Colonic mucosa (tissue), 4 donors: ENCODE results near the gene NSMCE3. TPM values are rescaled to one million over a fixed set of nuclear protein-coding genes. Genes with fewer than 3 reads are reported as not detected.

ENCODE experiments used
- DNase-seq: peaks from one replicate; pipeline ENCODE4 v3.0.0-alpha.2; 2020
- H3K27ac ChIP-seq: fragments of 200-600 bp; one replicate; pipeline ENCODE4 v1.8.0; 2021
- H3K27me3 ChIP-seq: fragments of 200-600 bp; one replicate; pipeline ENCODE4 v1.8.0; 2021
- H3K36me3 ChIP-seq: fragments of 200-600 bp; one replicate; pipeline ENCODE4 v1.8.0; 2021
- H3K4me1 ChIP-seq: fragments of 200-600 bp; one replicate; pipeline ENCODE4 v1.8.0; 2021; ENCODE audit warnings: mild to moderate bottlenecking
- H3K4me3 ChIP-seq: fragments of 200-600 bp; one replicate; pipeline ENCODE4 v1.8.0; 2021
- H3K9ac ChIP-seq, 2 donors: one replicate each; pipeline ENCODE4 v1.7.0; 2013; ENCODE audit warnings: control low read depth in 2 of 2, low read depth in 2 of 2, low read length in 2 of 2
- H3K9me3 ChIP-seq: fragments of 200-600 bp; one replicate; pipeline ENCODE4 v1.8.0; 2021
- intact Hi-C: fragments of 100-400 bp; cut with DNase I; formaldehyde crosslinking; loops from one replicate; pipeline ENCODE4 v1.14.1; 2022
- total RNA-seq, 2 donors: library from RNA; stranded (reverse); fragmentation: NEBNext Ultra II Directional in 1 of 2; extraction: Animal tissue kit (Norgen Biotek cat#: 25700) in 1 of 2; gene quantifications; one replicate each; pipeline ENCODE4 v1.2.1, GENCODE V29; 2021
- TF ChIP-seq, protein P1 (sequence below): fragments of 200-600 bp; IDR thresholded peaks from one replicate; pipeline ENCODE4 v1.8.0; 2022; ENCODE audit warnings: antibody characterized with exemption, mild to moderate bottlenecking
- donor health status: healthy.
- donor health status: DM: no; HTN: no; CAD: no.
- donor health status: DM: no; HTN: no; CAD: no.

Gene NSMCE3
- total RNA-seq, 2 donors from 2014 or later = 4.2 TPM

DNA sequence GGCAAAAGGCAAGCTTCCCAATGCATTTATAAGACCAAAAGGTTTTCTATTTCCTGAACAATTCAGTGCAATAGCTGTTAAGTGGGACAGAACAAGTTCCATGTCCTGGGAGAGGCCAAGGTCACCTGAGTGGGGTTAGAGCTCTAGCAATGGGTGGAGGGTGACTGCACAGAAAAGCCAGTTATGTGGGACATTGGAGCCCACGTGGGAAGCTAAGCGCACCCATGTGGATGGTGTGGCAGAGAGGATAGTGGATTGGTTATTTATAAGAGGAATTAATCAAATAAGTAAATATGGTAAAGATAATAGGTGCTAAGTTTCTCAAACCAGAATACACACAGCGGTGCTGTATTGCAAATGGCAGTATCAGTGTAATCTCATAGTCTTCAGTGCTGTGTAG lies 6.3 kb downstream of the NSMCE3 start:
- TF ChIP-seq, protein P1, sequence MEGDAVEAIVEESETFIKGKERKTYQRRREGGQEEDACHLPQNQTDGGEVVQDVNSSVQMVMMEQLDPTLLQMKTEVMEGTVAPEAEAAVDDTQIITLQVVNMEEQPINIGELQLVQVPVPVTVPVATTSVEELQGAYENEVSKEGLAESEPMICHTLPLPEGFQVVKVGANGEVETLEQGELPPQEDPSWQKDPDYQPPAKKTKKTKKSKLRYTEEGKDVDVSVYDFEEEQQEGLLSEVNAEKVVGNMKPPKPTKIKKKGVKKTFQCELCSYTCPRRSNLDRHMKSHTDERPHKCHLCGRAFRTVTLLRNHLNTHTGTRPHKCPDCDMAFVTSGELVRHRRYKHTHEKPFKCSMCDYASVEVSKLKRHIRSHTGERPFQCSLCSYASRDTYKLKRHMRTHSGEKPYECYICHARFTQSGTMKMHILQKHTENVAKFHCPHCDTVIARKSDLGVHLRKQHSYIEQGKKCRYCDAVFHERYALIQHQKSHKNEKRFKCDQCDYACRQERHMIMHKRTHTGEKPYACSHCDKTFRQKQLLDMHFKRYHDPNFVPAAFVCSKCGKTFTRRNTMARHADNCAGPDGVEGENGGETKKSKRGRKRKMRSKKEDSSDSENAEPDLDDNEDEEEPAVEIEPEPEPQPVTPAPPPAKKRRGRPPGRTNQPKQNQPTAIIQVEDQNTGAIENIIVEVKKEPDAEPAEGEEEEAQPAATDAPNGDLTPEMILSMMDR = no peak
- H3K9ac ChIP-seq = no peak overlapping the region
- no peak overlapping the region for H3K27ac ChIP-seq
- no peaks in the 10 kb centered on the region for H3K36me3 ChIP-seq
- no peaks in the 10 kb centered on the region for H3K9me3 ChIP-seq
- DNase-seq = no peak
- no peaks in the 10 kb centered on the region for H3K4me1 ChIP-seq
- intact Hi-C loops = no loop called here
- no peak overlapping the region for H3K4me3 ChIP-seq
- no peaks in the 10 kb centered on the region for H3K27me3 ChIP-seq

DNA sequence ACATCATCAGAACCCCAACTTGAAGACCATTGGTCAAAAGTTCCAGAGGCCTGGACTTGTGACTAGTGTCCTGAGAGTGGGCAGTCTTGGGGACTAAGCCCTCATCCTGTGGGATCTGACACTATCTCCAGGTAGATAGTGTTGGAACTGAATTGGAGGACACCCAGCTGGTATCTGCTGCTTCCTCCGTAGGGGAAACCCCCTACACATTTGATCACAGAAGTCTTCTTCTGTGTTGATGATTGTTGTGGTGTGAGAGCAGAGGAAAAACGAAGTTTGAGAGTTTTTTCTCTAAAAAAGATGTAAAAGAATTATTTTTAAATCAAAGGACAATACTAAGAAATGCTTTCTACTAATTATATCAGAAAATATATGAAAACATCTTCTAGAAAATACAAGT lies 6.9 kb downstream of the NSMCE3 start:
- Histone ChIP-seq H3K4me3 (no peak overlapping the region), H3K4me1 (no peaks in the 10 kb centered on the region), H3K27ac (no peak overlapping the region), H3K9me3 (no peaks in the 10 kb centered on the region), H3K9ac (no peak overlapping the region), H3K27me3 (no peaks in the 10 kb centered on the region), H3K36me3 (no peaks in the 10 kb centered on the region)
- TF ChIP-seq, protein P1 = no peak
- intact Hi-C loops = no loop called here
- no peak for DNase-seq

DNA sequence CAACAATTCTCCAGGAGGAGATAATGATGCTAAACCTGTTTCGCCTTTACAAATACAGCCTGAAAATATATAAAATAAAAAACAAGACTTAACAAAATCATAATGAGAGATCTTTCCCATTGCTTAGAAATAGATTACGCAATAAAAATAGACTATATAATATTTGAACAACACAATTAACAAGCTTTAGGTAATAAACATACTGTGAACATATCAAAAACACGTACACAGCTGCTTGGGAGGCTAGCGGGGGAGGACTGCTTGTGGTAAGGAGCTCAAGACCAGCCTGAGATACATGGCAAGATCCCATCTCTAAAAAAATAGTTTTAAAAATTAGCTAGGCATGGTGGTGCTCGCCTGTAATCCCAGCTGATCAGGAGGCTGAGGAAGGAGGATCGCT lies 8.7 kb downstream of the NSMCE3 start:
- no peaks in the 10 kb centered on the region for H3K9me3 ChIP-seq
- intact Hi-C loops = no loop called here

DNA sequence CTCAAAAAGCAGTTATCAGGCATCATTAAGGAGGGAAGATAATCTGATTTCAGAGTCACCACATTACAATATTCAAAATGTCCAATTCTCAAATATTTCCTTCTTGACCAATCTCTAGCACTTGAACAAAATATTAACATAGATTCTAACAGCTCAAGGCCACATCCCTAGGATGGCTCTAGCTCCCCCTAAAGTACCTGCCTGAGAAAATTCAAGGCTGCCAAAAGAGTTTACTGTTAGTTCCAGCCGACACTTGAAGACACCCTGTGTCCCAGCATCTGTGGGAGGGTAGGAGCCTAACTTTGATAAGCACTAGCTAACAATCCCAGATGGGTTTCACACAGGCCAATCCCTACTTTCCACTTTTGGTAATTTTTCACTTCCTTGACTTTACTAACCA lies 10.4 kb downstream of the NSMCE3 start:
- H3K9me3 ChIP-seq = no peaks in the 10 kb centered on the region
- no peak overlapping the region for H3K9ac ChIP-seq
- TF ChIP-seq, protein P1 = no peak
- H3K4me3 ChIP-seq = no peak overlapping the region
- H3K27me3 ChIP-seq = no peaks in the 10 kb centered on the region
- no peaks in the 10 kb centered on the region for H3K36me3 ChIP-seq
- no peaks in the 10 kb centered on the region for H3K4me1 ChIP-seq
- intact Hi-C loops = no loop called here
- DNase-seq = no peak
- H3K27ac ChIP-seq = no peak overlapping the region

More for the DNA sequence above, 8.7 kb downstream of the NSMCE3 start:
- TF ChIP-seq, protein P1 = no peak
- DNase-seq = no peak
- no peaks in the 10 kb centered on the region for H3K27me3 ChIP-seq
- H3K36me3 ChIP-seq = no peaks in the 10 kb centered on the region
- no peak overlapping the region for H3K4me3 ChIP-seq
- H3K9ac ChIP-seq = no peak overlapping the region
- H3K27ac ChIP-seq = no peak overlapping the region
- no peaks in the 10 kb centered on the region for H3K4me1 ChIP-seq

DNA sequence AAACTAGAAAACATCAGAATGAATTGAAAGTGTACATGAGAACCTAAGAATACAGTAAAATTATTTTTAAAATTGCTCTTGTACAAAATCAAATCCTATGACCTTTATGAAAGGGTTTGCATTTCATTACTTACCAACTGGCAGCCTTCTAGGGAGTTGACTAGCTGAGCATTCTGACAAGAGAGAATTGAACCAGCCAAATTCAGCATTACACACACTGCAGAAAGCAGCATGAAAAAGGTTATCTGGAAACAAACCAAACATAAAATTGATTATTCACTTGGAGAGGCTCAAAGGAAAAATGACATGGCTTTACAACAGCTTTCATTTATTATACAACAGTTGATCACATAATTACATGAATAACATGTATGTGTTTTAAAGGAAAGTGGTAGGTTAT lies 17.4 kb downstream of the NSMCE3 start:
- no peaks in the 10 kb centered on the region for H3K9me3 ChIP-seq
- no peak for DNase-seq
- H3K4me3 ChIP-seq = no peak overlapping the region
- no peak overlapping the region for H3K9ac ChIP-seq
- no peaks in the 10 kb centered on the region for H3K4me1 ChIP-seq
- TF ChIP-seq, protein P1 = no peak
- H3K36me3 ChIP-seq = no peaks in the 10 kb centered on the region
- intact Hi-C loops = no loop called here
- no peaks in the 10 kb centered on the region for H3K27me3 ChIP-seq
- no peak overlapping the region for H3K27ac ChIP-seq

DNA sequence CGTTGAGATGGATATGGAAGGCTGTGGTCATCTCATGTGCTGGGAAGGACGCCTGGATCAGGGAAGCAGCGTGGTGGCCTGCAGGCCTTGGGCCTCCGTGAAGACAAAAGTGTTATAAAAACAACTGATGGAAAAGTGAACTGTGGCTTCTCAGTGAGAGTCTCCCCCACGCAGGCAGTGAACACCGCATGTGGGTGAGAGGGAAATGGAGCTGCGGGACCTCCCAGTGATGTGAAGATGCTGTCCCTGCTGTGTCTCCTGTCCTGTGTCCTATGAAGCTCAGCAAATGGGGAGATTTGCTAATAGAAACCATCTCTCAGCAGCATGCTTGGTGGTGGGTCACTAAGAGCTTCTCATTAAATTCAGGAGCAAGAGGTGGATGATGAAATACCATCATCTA lies 25.1 kb downstream of the NSMCE3 start:
- no peak overlapping the region for H3K4me3 ChIP-seq
- no peaks in the 10 kb centered on the region for H3K9me3 ChIP-seq
- no peak overlapping the region for H3K27ac ChIP-seq
- H3K36me3 ChIP-seq = no peaks in the 10 kb centered on the region
- DNase-seq = no peak
- H3K9ac ChIP-seq = no peak overlapping the region
- intact Hi-C loops = no loop called here
- TF ChIP-seq, protein P1 = no peak
- no peaks in the 10 kb centered on the region for H3K27me3 ChIP-seq
- no peaks in the 10 kb centered on the region for H3K4me1 ChIP-seq
